ENCODE data around the gene MXD3. TPM values are rescaled to one million over a fixed set of nuclear protein-coding genes. Genes with fewer than 3 reads are reported as not detected.
"Not testable (repeated sequence)": the region's sequence is repeated elsewhere in the genome, so short reads cannot be mapped to it uniquely, and the experiment has no call there.

The MXD3 gene
- total RNA-seq, 1 donor from 2014 or later: 8.4 TPM

- no peaks in the 10 kb centered on the region for H3K9me3 Mint-ChIP-seq (ENCODE audit: low read depth)
- H3K36me3 Mint-ChIP-seq (ENCODE audit: low read depth): peaks cover 11% of the 10 kb centered on the region
- peaks cover 11% of the 10 kb centered on the region for H3K4me1 Mint-ChIP-seq (ENCODE audit: low read depth)
- no peak overlapping the region for H3K4me3 Mint-ChIP-seq (ENCODE audit: unreplicated experiment)
- DNase-seq (ENCODE audit: low spot score): no peak
- H3K27ac Mint-ChIP-seq (ENCODE audit: unreplicated experiment): no peak overlapping the region
- H3K27me3 Mint-ChIP-seq (ENCODE audit: low read depth): no peaks in the 10 kb centered on the region
- TF ChIP-seq CTCF (IDR thresholded peaks at IDR 0.05): no peak
These were observed 32.1 kb upstream of the MXD3 start for GRCh38 chr5:177343777-177344176.

GRCh38 chr5:177343000-177343399 is 31.3 kb upstream of the MXD3 start:
- H3K36me3 Mint-ChIP-seq (ENCODE audit: low read depth): peaks cover 11% of the 10 kb centered on the region
- H3K27me3 Mint-ChIP-seq (ENCODE audit: low read depth); H3K27ac Mint-ChIP-seq (ENCODE audit: unreplicated experiment); DNase-seq (ENCODE audit: low spot score); H3K9me3 Mint-ChIP-seq (ENCODE audit: low read depth); H3K4me3 Mint-ChIP-seq (ENCODE audit: unreplicated experiment): not testable (repeated sequence)
- peaks cover 11% of the 10 kb centered on the region for H3K4me1 Mint-ChIP-seq (ENCODE audit: low read depth)

GRCh38 chr5:177339107-177339638 is 27.5 kb upstream of the MXD3 start:
- Mint-ChIP-seq H3K4me3 (ENCODE audit: unreplicated experiment) (no peak overlapping the region), H3K27me3 (ENCODE audit: low read depth) (no peaks in the 10 kb centered on the region), H3K4me1 (ENCODE audit: low read depth) (no peaks in the 10 kb centered on the region), H3K27ac (ENCODE audit: unreplicated experiment) (no peak overlapping the region), H3K36me3 (ENCODE audit: low read depth) (peaks cover 24% of the 10 kb centered on the region), H3K9me3 (ENCODE audit: low read depth) (no peaks in the 10 kb centered on the region)
- no peak for TF ChIP-seq CTCF (IDR thresholded peaks at IDR 0.05)
- no peak for DNase-seq (ENCODE audit: low spot score)

- no peak for DNase-seq (ENCODE audit: low spot score)
- Mint-ChIP-seq H3K4me3 (ENCODE audit: unreplicated experiment) (no peak overlapping the region), H3K9me3 (ENCODE audit: low read depth) (no peaks in the 10 kb centered on the region), H3K27ac (ENCODE audit: unreplicated experiment) (no peak overlapping the region), H3K4me1 (ENCODE audit: low read depth) (no peaks in the 10 kb centered on the region), H3K27me3 (ENCODE audit: low read depth) (no peaks in the 10 kb centered on the region), H3K36me3 (ENCODE audit: low read depth) (peaks cover 27% of the 10 kb centered on the region)
- TF ChIP-seq CTCF (IDR thresholded peaks at IDR 0.05): no peak
These were observed 26.8 kb upstream of the MXD3 start for GRCh38 chr5:177338251-177339106.

- Mint-ChIP-seq H3K27ac (ENCODE audit: unreplicated experiment) (no peak overlapping the region), H3K9me3 (ENCODE audit: low read depth) (no peaks in the 10 kb centered on the region), H3K4me3 (ENCODE audit: unreplicated experiment) (no peak overlapping the region), H3K4me1 (ENCODE audit: low read depth) (no peaks in the 10 kb centered on the region), H3K27me3 (ENCODE audit: low read depth) (no peaks in the 10 kb centered on the region), H3K36me3 (ENCODE audit: low read depth) (peaks cover 32% of the 10 kb centered on the region)
- TF ChIP-seq CTCF (IDR thresholded peaks at IDR 0.05): no peak
- no peak for DNase-seq (ENCODE audit: low spot score)
These were observed 25.2 kb upstream of the MXD3 start for GRCh38 chr5:177336603-177337494.
